ENCODE measurements around the gene ITGA6.
"Not testable (repeated sequence)": the region's sequence is repeated elsewhere in the genome, so short reads cannot be mapped to it uniquely, and the experiment has no call there.

ITGA6 gene

GRCh38 chr2:172532461-172532860 lies 105.1 kb downstream of the ITGA6 start:
- not testable (repeated sequence) for DNase-seq

DNA sequence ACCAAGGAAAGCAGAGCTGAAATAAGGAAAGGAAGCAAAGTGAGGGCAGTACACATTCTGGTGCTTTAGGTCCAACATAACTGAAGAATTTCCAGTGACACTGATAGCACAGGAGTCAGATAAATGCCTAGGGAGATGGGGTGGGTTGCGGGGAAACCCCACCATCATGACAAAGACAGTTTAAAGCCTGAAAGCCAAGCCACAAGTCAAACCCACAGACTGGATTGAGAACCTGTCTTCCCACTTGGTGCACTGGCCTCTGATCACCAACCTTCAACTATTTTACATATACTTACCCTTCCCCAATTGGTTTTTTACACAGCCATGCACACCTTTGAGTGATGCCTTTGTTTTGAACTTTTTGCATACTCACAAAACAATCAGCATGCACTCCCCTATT lies 106.3 kb downstream of the ITGA6 start:
- no peak for DNase-seq

GRCh38 chr2:172535119-172535518 lies 107.7 kb downstream of the ITGA6 start:
- DNase-seq, result no peak

DNA sequence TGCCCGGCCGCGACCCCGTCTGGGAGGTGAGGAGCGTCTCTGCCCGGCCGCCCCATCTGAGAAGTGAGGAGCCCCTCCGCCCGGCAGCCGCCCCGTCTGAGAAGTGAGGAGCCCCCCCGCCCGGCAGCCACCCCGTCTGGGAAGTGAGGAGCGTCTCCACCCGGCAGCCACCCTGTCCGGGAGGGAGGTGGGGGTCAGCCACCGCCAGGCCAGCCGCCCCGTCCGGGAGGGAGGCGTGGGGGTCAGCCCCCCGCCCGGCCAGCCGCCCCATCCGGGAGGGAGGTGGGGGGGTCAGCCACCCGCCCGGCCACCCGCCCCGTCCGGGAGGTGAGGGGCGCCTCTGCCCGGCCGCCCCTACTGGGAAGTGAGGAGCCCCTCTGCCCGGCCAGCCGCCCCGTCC lies 110.5 kb downstream of the ITGA6 start:
- not testable (repeated sequence) for DNase-seq

DNA sequence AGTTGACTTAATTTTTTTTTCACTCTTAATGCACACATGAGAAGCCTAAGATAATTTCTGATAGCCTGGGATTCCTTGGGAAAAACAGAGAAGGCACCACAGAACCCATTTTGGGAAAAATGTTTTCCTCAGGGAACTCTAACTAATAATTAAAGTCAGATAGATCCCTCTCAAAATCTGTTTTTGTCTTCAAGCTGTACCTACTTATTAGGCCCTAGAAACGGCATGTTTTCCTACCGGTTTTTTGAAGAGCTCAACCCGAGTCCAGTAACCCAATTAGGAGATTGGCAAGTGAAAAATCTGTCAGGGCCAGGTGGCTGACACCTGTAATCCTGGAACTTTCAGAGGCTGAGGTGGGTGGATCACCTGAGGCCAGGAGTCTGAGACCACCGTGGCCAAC lies 112.4 kb downstream of the ITGA6 start:
- no peak for DNase-seq

- DNase-seq, result no peak
These were observed 113.0 kb downstream of the ITGA6 start for GRCh38 chr2:172540421-172540820.

- DNase-seq, result no peak
These were observed 118.2 kb downstream of the ITGA6 start for GRCh38 chr2:172545408-172546075.

- no peak for DNase-seq
These were observed 121.7 kb downstream of the ITGA6 start for GRCh38 chr2:172549131-172549530.

DNA sequence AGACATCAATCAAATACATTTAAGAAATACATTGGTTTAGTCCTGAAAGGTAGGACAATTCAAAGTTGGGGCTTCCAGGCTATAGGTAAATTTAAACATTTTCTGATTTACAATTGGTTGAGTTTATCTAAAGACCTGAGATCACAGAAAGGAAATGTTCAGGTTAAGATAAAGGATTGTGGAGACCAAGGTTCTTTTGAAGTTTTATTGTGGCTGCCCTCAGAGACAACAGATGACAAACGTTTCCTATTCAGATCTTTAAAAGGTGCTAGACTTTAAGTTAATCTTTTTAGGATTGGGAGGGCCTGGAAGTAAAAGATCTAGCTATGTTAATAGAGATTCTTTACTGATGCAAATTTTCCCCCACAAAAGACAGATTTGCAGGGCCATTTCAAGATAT lies 122.4 kb downstream of the ITGA6 start:
- DNase-seq, result not testable (repeated sequence)

DNA sequence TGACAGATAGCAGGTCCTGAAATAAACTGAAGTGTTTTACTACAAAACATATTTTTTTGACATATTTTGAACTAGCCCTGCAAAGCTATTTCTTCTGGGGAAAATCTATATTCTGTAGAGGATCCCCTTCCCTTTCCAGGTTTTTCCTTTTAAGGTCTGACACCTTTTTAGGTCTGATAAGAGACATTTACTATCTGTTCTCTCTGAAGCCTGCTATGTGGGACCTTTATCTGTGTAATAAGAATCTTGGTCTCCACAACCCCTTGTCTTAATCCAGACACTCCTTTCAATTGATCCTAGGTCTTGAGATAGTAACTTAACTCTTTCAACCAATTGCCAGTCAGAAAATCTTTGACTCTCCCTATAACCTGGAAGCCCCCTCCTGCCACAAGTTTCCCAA lies 123.0 kb downstream of the ITGA6 start:
- DNase-seq, result no peak

- DNase-seq, result no peak
These were observed 123.9 kb downstream of the ITGA6 start for GRCh38 chr2:172551271-172551670.

GRCh38 chr2:172552547-172553291 lies 125.3 kb downstream of the ITGA6 start:
- DNase-seq, result no peak

DNA sequence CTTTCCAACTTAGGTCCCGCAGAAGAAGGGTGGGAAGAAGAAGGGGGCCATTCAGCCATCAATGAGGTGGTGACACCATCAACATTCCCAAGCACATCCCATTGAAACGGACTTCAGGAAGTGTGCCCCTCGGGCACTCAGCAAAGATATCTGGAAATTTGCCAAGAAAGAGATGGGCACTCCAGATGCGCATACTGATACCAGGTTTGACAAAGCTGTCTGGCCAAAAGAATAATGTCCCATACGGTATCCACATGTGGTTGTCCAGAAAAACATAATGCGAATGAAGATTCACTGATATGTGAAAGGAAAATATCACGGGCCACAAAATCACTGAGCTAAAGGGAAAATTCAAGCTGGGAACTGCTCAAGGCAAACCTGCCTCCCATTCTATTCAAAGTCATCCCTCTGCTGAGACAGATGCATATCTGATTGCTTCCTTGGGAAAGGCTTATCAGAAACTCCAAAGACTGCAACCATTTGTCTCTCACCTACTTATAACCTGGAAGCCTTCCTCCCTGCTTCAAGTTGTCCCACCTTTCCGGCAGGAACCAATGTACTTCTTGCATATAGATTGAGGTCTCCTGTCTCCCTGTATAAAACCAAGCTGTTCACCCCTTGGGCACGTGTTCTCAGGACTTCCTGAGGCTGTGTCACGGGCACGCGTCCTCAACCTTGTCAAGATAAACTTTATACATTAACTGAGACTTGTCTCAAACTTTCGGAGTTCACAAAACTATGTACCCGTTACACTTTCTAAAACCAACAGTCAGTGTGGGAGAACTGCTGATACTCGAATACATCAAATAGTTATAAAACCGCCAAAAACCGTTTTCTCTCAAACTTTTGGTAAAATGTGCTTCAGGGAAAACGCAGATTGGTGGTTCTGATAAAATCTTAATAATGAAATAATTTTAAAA lies 127.2 kb downstream of the ITGA6 start:
- DNase-seq, result no peak

GRCh38 chr2:172555272-172555521 lies 127.8 kb downstream of the ITGA6 start:
- DNase-seq, result no peak
